Right lobe of liver (tissue), 6 donors: ENCODE data around the gene MARVELD2. TPM values are rescaled to one million over a fixed set of nuclear protein-coding genes. Genes with fewer than 3 reads are reported as not detected.
A peak's percentile ranks its signal among the peaks of the same experiment; 100 is the strongest.

Experiments
- ATAC-seq, 4 donors: fragments of 200-7000 bp; cut with Tn5 transposase; one replicate each; pipeline ENCODE4 v1.9.1; 2020; ENCODE audit warnings: mild to moderate bottlenecking in 4 of 4, moderate library complexity in 4 of 4
- DNase-seq, 3 donors: peaks; one replicate each; pipeline ENCODE4 v3.0.0-alpha.2; 2020
- H3K27ac ChIP-seq, 3 donors: fragments of 200-600 bp; one replicate each; pipeline ENCODE4 v1.8.0; 2022
- H3K27me3 ChIP-seq, 2 donors: fragments of 200-600 bp; one replicate each; pipeline ENCODE4 v1.8.0; 2022
- H3K36me3 ChIP-seq, 4 donors: fragments of 200-600 bp; sonication (generic) in 1 of 4; one replicate each; pipeline versions ENCODE4 v1.5.1 to v1.8.0; 2017 to 2022; ENCODE audit warnings: control low read depth in 1 of 4
- H3K4me1 ChIP-seq, 4 donors: fragments of 200-600 bp; sonication (generic) in 1 of 4; one replicate each; pipeline versions ENCODE4 v1.5.1 to v1.8.0; 2017 to 2022; ENCODE audit warnings: control low read depth in 1 of 4
- H3K4me3 ChIP-seq, 3 donors: fragments of 200-600 bp; one replicate each; pipeline ENCODE4 v1.8.0; 2022
- H3K9me3 ChIP-seq, 4 donors: fragments of 200-600 bp; sonication (generic) in 1 of 4; one replicate each; pipeline versions ENCODE4 v1.5.1 to v1.8.0; 2017 to 2022; ENCODE audit warnings: control low read depth in 1 of 4
- POLR2A ChIP-seq: fragments of 450-650 bp; IDR thresholded peaks from one replicate; pipeline ENCODE4 v1.6.1; 2017; ENCODE audit warnings: antibody characterized with exemption, mild to moderate bottlenecking
- WGBS: methylation state at CpG from one replicate; pipeline ENCODE4 v1.1.6; 2018; ENCODE audit warnings: low coverage, low lambda C conversion rate; ENCODE audit not compliant: insufficient coverage; ENCODE audit errors: missing lambda C conversion rate; 5-methylcytosine and 5-hydroxymethylcytosine counted together
- intact Hi-C, 2 donors: fragments of 100-400 bp; cut with DNase I; formaldehyde crosslinking; loops; one replicate each; pipeline versions ENCODE4 v1.11.2 to v1.14.1; 2022
- long read RNA-seq: library from polyadenylated mRNA; unstranded; transcript quantifications from one replicate; pipeline ENCODE4 v2.0.0, GENCODE V29; 2019
- total RNA-seq, 6 experiments: library from RNA; depleted of rRNA in 2 of 6; stranded (reverse); fragments of >200 nt in 2 of 6; fragmentation: NEBNext Ultra II Directional in 3 of 6; extraction: Animal tissue kit (Norgen Biotek cat#: 25700) in 3 of 6; gene quantifications; one replicate each; pipeline versions ENCODE4 v1.1.0 to v1.2.4, GENCODE V29; 2016 to 2023
- TF ChIP-seq, protein P1 (sequence below), 4 donors: fragments of 200-600 bp in 3 of 4; fragments of 450-650 bp in 1 of 4; IDR thresholded peaks; one replicate each; pipeline versions ENCODE4 v1.5.1 to v1.8.0; 2016 to 2022; ENCODE audit warnings: antibody characterized with exemption in 4 of 4, mild to moderate bottlenecking in 2 of 4
- donor health status: DM: no; HTN: yes; CAD: no.
- donor health status: DM: no; HTN: no; CAD: no.
- donor health status: DM: no; HTN: no; CAD: no.
- donor health status: DM: no; HTN: yes; CAD: no.
- donor health status: DM: no; HTN: yes; CAD: no.

Gene MARVELD2
- 10 to 100 TPM; 21.6 to 37.1 (median 26.1) TPM for total RNA-seq
- long read RNA-seq, partial matches to known transcripts: 1 of 6 reads
- long read RNA-seq, other reads (novel, unspliced or antisense): 2 of 6 reads

DNA sequence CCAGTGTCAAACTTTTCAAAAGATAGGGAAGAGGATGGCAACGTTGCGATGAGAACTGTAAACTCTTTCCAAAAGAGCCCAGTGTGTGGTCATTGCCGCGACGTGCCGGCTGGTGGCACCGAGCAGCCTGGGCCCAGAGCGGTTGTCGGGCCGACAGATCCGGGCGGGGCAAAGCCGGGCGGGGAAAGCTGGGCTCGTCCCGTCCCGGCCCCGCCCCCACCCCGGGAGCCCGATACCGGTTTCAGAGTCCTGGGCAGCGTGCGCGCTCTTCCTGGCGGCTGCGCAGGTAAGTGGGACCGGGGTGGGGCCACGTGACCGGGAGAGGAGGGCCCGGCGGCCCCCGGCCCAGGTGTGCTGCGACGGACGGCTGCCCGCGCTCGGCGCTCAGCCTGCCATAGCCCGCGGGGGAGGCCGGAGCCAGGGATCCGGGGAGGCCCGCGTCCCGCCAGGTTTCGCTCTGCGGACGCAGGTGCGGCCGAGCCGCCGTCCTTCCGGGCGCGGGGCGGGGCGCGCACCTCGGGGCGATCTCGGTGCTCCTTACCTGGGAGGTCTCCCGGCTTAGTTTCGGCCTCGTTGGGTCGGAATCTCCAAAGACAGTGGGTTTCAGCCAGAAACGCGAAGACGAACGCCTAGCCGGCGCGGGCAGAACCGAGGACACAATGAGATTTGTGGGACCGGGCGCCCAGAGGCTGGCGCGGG is at the start of gene MARVELD2:
TSS of gene MARVELD2 (plus strand) at position 232 of the 699 bp plus-strand sequence. CDS start 4,270 bp downstream, outside the sequence.
- H3K36me3 ChIP-seq: peaks cover 0 to 19% (median 3%) of the 10 kb centered on the region in 4 donors
- intact Hi-C loops: no loop called here
- WGBS: 0% methylated on average over 15 of the region's 78 CpGs
- TF ChIP-seq, protein P1, sequence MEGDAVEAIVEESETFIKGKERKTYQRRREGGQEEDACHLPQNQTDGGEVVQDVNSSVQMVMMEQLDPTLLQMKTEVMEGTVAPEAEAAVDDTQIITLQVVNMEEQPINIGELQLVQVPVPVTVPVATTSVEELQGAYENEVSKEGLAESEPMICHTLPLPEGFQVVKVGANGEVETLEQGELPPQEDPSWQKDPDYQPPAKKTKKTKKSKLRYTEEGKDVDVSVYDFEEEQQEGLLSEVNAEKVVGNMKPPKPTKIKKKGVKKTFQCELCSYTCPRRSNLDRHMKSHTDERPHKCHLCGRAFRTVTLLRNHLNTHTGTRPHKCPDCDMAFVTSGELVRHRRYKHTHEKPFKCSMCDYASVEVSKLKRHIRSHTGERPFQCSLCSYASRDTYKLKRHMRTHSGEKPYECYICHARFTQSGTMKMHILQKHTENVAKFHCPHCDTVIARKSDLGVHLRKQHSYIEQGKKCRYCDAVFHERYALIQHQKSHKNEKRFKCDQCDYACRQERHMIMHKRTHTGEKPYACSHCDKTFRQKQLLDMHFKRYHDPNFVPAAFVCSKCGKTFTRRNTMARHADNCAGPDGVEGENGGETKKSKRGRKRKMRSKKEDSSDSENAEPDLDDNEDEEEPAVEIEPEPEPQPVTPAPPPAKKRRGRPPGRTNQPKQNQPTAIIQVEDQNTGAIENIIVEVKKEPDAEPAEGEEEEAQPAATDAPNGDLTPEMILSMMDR (IDR thresholded peaks at IDR 0.05): peak; percentile 47 to 71 (median 65)
- peak; percentile 89 for TF ChIP-seq POLR2A
- H3K27ac ChIP-seq: peak within 1 kb of the TSS; percentile 81 to 99 (median 96)
- ATAC-seq: peak; percentile 97 to 99 (median 98)
- no peaks in the 10 kb centered on the region for H3K27me3 ChIP-seq
- peak within 1 kb of the TSS; percentile 51 to 95 (median 78) for H3K4me3 ChIP-seq
- no peaks in the 10 kb centered on the region for H3K9me3 ChIP-seq
- no peaks in the 10 kb centered on the region for H3K4me1 ChIP-seq
- peak; percentile 96 to 97 (median 96) for DNase-seq

DNA sequence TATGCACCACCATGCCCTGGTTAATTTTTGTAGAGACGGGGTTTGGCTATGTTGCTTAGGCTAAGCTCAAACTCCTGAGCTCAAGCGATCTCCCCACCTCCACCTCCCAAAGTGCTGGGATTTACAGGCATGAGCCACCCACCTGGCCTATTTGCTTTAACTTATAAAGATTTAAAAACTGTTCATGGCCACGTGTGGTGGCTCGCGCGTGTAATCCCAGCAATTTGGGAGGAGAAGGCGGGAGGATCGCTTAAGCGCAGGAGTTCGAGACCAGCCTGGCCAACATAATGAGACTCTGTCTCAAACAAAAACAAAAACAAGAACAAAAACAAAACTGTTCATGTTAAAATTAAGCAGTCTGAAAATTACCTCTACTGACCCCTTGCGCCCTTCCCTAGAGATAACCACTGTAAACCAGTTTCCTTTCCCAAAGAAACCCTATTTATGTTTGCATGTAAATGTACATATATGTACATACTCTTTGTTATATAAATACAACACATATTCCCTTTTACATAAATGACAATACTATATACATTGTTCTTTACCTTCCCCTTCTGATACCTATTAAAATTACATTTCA is 47.1 kb upstream of the MARVELD2 start:
- no peak for TF ChIP-seq POLR2A
- TF ChIP-seq, protein P1 (IDR thresholded peaks at IDR 0.05): no peak
- Histone ChIP-seq H3K4me3 (peak overlapping the region in 2 of 3 donors; percentile 78 to 90), H3K4me1 (peaks cover 0 to 11% (median 3%) of the 10 kb centered on the region in 4 donors), H3K27me3 (no peaks in the 10 kb centered on the region), H3K36me3 (peaks cover 0 to 36% (median 6%) of the 10 kb centered on the region in 4 donors), H3K9me3 (no peaks in the 10 kb centered on the region), H3K27ac (no peak overlapping the region)
- ATAC-seq (no peak), DNase-seq (no peak)
- intact Hi-C loops: no loop called here
- 88% methylated on average over 11 of the region's 11 CpGs for WGBS

DNA sequence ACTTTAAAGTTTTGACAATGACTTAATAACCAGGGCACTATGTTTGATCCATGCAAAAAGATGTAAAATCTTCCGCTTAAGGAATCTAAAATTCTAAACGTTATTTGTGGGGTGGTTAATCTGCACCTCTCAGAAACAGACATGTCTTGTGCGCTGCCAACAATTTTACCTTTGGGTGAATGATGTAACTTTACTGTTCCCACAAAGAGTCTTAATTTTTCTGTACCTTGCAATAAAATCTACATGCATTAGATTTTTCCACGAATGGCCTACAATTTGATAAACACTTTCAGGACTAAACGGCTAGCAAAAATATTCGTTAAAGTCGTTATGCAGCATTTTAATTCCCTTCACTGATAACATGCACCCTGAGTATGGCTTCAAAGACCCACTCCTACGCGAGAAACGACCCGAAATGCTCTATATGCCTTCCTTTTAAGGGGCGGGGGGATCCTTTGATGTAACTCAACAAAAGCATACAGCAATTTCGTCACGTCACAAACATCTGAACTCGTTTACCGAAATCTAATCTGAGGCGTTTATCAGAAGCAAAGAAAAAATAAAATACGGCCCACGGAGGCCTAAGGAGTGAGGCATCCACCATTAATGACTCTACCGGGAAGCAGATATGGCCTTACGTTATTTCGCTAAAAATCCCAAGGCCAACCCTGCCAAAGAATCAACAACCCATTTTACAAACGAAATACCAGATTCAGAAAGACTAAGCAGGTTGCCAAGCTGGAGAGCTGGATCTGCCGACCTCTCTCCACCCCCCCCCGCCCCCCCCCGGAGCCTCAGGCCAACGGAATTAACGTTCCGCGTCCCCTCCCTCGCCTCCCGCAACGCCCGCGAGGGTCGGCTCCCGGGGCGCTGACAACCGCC is 46.2 kb upstream of the MARVELD2 start:
- peaks cover 0 to 11% (median 3%) of the 10 kb centered on the region in 4 donors for H3K4me1 ChIP-seq
- no peaks in the 10 kb centered on the region for H3K27me3 ChIP-seq
- peak overlapping the region; percentile 98 to 100 (median 99) for H3K27ac ChIP-seq
- ATAC-seq: peak; percentile 49 to 63 (median 58)
- H3K4me3 ChIP-seq: peak overlapping the region; percentile 78 to 90 (median 85)
- WGBS: 1% methylated on average over 30 of the region's 39 CpGs
- DNase-seq: no peak
- H3K36me3 ChIP-seq: peaks cover 0 to 29% (median 6%) of the 10 kb centered on the region in 4 donors
- intact Hi-C loops: no loop called here
- TF ChIP-seq, protein P1 (IDR thresholded peaks at IDR 0.05): no peak
- TF ChIP-seq POLR2A: no peak
- no peaks in the 10 kb centered on the region for H3K9me3 ChIP-seq
